C4-2B (cell line): ENCODE measurements around the gene SERINC5.

Experiments used
- CTCF ChIP-seq: fragments of 450-650 bp; conservative IDR thresholded peaks from 2 replicates; pipeline ENCODE4 v1.5.1; 2017; ENCODE audit warnings: mild to moderate bottlenecking
- ZFX ChIP-seq: fragments of 450-650 bp; IDR thresholded peaks from 2 replicates; pipeline ENCODE4 v1.6.1; 2017

- TF ChIP-seq CTCF (no peak), ZFX (no peak)
Observed at GRCh38 chr5:80246995-80247729, 8.7 kb downstream of the SERINC5 start.
